Measurements from ENCODE around the gene CLDN14. TPM values are rescaled to one million over a fixed set of nuclear protein-coding genes. Genes with fewer than 3 reads are reported as not detected.
A peak's percentile ranks its signal among the peaks of the same experiment; 100 is the strongest.
"Not testable (repeated sequence)": the region's sequence is repeated elsewhere in the genome, so short reads cannot be mapped to it uniquely, and the experiment has no call there.

The CLDN14 gene
- polyA plus RNA-seq, 3 donors from 2014 or later: not detected

DNA sequence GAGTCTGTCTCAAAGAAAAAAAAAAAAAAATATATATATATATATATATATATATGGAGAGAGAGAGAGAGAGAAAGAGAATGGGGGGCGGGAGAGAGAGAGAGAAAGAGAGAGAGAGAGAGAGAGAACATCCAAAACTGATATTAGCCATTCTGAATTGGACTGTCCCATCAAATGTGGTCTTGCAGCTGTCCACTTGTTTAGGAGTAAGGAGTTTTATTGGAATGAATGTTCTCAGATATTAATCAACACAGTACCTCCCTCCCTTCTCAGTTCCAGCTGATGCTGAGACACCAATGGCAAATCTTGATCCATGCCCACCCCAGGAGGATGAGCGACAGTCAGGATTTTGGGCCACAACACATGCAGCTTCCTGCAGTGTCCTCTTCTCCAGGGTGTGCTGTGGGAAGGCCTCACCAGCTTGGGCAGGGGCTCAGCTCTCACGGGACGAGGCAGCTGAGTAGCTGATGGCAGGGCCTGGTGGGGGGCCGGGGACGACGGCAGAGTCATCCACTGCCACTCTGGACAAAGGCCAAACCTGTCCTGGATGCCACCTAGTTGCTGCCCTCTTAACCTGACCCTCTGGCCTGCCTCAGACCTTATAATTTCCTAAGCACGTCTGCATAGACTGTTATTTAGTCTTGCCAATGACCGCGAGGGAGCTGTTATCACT lies 9.3 kb upstream of the CLDN14 start:
- H3K27me3 Mint-ChIP-seq (ENCODE audit: low read depth in 3 of 3): peaks cover 0 to 6% (median 0%) of the 10 kb centered on the region in 3 donors

GRCh38 chr21:36487641-36488307 lies 7.9 kb upstream of the CLDN14 start:
- DNase-seq: no peak
- Mint-ChIP-seq H3K27me3 (ENCODE audit: low read depth in 3 of 3) (peaks cover 0 to 4% (median 2%) of the 10 kb centered on the region in 3 donors), H3K4me1 (no peaks in the 10 kb centered on the region), H3K36me3 (no peaks in the 10 kb centered on the region), H3K9me3 (no peaks in the 10 kb centered on the region), H3K4me3 (no peak overlapping the region), H3K27ac (no peak overlapping the region)

More for the DNA sequence above, 9.3 kb upstream of the CLDN14 start:
- Mint-ChIP-seq H3K4me3 (no peak overlapping the region), H3K9me3 (no peaks in the 10 kb centered on the region), H3K27ac (no peak overlapping the region), H3K36me3 (no peaks in the 10 kb centered on the region), H3K4me1 (no peaks in the 10 kb centered on the region)
- no peak for DNase-seq

DNA sequence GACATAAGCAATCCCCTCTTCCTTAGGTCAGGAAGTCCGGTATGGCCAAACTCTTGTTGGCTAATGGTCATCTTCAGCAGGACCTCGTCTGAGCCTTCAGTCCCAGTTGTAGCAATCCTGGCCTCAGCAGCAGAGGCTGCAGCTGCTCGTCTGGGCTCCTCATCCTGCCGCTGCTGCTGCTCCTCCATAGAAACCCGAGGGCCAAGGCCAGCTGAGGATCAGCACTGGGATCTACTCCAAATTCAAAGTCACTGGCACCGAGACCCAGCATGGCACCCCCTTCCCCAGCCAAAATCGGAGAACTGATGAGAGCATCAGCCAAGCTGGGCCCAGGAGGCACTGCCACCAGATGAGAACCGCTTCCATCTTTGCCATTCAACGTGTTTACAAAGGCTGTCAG lies 6.3 kb upstream of the CLDN14 start:
- Mint-ChIP-seq H3K9me3 (no peaks in the 10 kb centered on the region), H3K4me1 (no peaks in the 10 kb centered on the region), H3K36me3 (no peaks in the 10 kb centered on the region), H3K4me3 (no peak overlapping the region), H3K27ac (no peak overlapping the region), H3K27me3 (ENCODE audit: low read depth in 3 of 3) (peaks cover 1 to 4% (median 2%) of the 10 kb centered on the region in 3 donors)
- DNase-seq: no peak

GRCh38 chr21:36485476-36485875 lies 5.6 kb upstream of the CLDN14 start:
- DNase-seq: no peak
- H3K4me1 Mint-ChIP-seq: no peaks in the 10 kb centered on the region
- no peaks in the 10 kb centered on the region for H3K9me3 Mint-ChIP-seq
- no peak overlapping the region for H3K4me3 Mint-ChIP-seq
- H3K36me3 Mint-ChIP-seq: no peaks in the 10 kb centered on the region
- peaks cover 0 to 2% (median 1%) of the 10 kb centered on the region in 3 donors for H3K27me3 Mint-ChIP-seq (ENCODE audit: low read depth in 3 of 3)
- no peak overlapping the region for H3K27ac Mint-ChIP-seq

DNA sequence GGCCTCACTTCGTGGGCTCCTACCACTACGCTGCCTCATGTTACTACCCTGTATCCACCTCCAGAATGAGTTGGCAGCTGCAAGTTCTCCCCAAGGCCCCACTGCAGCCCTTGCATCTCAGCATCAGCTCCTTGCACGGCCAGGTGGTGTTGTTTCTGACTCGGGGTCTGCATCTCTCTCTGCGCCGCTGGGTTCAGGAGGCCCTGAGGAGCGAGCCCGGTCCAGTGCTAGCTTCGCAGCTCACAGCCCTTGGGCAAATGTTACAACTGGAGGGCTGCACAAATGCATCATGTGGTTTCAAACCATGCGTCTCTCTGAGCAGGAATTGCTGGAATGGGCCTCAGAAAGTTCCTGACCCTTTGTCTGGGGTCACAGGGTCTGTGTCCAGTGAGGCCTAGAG lies 3.2 kb upstream of the CLDN14 start:
- H3K9me3 Mint-ChIP-seq: no peaks in the 10 kb centered on the region
- H3K4me3 Mint-ChIP-seq: no peak overlapping the region
- H3K36me3 Mint-ChIP-seq: no peaks in the 10 kb centered on the region
- no peak for DNase-seq
- H3K27me3 Mint-ChIP-seq (ENCODE audit: low read depth in 3 of 3): peaks cover 0 to 4% (median 3%) of the 10 kb centered on the region in 3 donors
- no peaks in the 10 kb centered on the region for H3K4me1 Mint-ChIP-seq
- no peak overlapping the region for H3K27ac Mint-ChIP-seq

- H3K36me3 Mint-ChIP-seq: no peaks in the 10 kb centered on the region
- DNase-seq: no peak
- H3K4me1 Mint-ChIP-seq: no peaks in the 10 kb centered on the region
- no peak overlapping the region for H3K27ac Mint-ChIP-seq
- no peaks in the 10 kb centered on the region for H3K9me3 Mint-ChIP-seq
- no peak overlapping the region for H3K4me3 Mint-ChIP-seq
- H3K27me3 Mint-ChIP-seq (ENCODE audit: low read depth in 3 of 3): peaks cover 0 to 4% (median 3%) of the 10 kb centered on the region in 3 donors
These were observed 2.8 kb upstream of the CLDN14 start for GRCh38 chr21:36482673-36483072.

DNA sequence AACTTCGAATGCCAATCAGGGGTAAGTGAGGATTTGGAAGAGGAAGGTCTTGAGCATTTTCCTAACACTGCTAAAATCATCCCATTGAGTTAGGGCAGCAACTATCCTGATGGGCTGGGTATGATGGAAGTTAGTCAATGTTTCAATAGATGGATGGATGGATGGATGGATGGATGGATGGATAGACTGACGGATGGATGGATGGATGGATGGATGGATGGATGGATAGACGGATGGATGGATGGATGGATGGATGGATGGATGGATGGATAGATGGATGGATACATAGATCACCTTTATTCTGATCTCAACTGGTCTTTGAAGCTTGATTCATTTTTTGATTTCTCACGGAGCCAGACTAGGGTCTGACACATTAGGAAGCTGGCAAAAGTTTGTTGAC lies 2.3 kb upstream of the CLDN14 start:
- peaks cover 0 to 4% (median 4%) of the 10 kb centered on the region in 3 donors for H3K27me3 Mint-ChIP-seq (ENCODE audit: low read depth in 3 of 3)
- H3K36me3 Mint-ChIP-seq: no peaks in the 10 kb centered on the region
- no peak overlapping the region for H3K4me3 Mint-ChIP-seq
- no peaks in the 10 kb centered on the region for H3K4me1 Mint-ChIP-seq
- no peak for DNase-seq
- H3K9me3 Mint-ChIP-seq: no peaks in the 10 kb centered on the region
- no peak overlapping the region for H3K27ac Mint-ChIP-seq

GRCh38 chr21:36481639-36482038 lies 1.7 kb upstream of the CLDN14 start:
- H3K27me3 Mint-ChIP-seq (ENCODE audit: low read depth in 3 of 3): peaks cover 0 to 4% (median 4%) of the 10 kb centered on the region in 3 donors
- DNase-seq: no peak
- no peaks in the 10 kb centered on the region for H3K4me1 Mint-ChIP-seq
- no peaks in the 10 kb centered on the region for H3K36me3 Mint-ChIP-seq
- no peaks in the 10 kb centered on the region for H3K9me3 Mint-ChIP-seq
- H3K27ac Mint-ChIP-seq: no peak overlapping the region
- H3K4me3 Mint-ChIP-seq: no peak overlapping the region

DNA sequence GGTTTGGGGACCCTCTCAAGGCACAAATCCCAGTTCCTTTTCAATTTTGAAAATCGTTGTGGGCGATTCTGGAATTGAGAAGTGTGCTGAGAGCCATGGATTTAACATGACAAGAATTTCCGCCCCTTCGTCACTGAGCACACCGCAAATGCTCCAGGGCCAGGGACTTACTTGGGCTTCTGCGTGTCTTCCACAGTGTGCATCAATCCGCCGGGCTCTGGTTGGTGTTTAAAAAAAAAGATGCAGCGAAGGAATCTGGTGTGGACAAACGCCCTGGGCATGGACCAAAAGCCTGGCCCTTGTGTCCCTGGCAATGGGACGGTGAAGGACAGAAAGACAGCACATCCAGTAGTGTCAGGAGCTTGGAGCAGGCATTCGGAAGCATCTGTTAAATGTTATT lies 696 bp upstream of the CLDN14 start:
- H3K36me3 Mint-ChIP-seq: no peaks in the 10 kb centered on the region
- no peak overlapping the region for H3K27ac Mint-ChIP-seq
- no peak overlapping the region for H3K4me3 Mint-ChIP-seq
- peaks cover 0 to 4% (median 4%) of the 10 kb centered on the region in 3 donors for H3K27me3 Mint-ChIP-seq (ENCODE audit: low read depth in 3 of 3)
- no peaks in the 10 kb centered on the region for H3K4me1 Mint-ChIP-seq
- no peak for DNase-seq
- H3K9me3 Mint-ChIP-seq: no peaks in the 10 kb centered on the region

- H3K27me3 Mint-ChIP-seq (ENCODE audit: low read depth in 3 of 3): peaks cover 6% of the 10 kb centered on the region in 3 donors
- H3K9me3 Mint-ChIP-seq: no peaks in the 10 kb centered on the region
- no peaks in the 10 kb centered on the region for H3K36me3 Mint-ChIP-seq
- no peaks in the 10 kb centered on the region for H3K4me1 Mint-ChIP-seq
- H3K4me3 Mint-ChIP-seq: no peak overlapping the region
- H3K27ac Mint-ChIP-seq: no peak overlapping the region
- no peak for DNase-seq
These were observed 981 bp downstream of the CLDN14 start for GRCh38 chr21:36478941-36479340.

- Mint-ChIP-seq H3K27ac (no peak overlapping the region), H3K9me3 (no peaks in the 10 kb centered on the region), H3K36me3 (no peaks in the 10 kb centered on the region), H3K4me1 (no peaks in the 10 kb centered on the region), H3K27me3 (ENCODE audit: low read depth in 3 of 3) (peaks cover 4 to 6% (median 6%) of the 10 kb centered on the region in 3 donors), H3K4me3 (no peak overlapping the region)
- no peak for DNase-seq
These were observed 1.7 kb downstream of the CLDN14 start for GRCh38 chr21:36478207-36478701.

GRCh38 chr21:36477559-36477958 lies 2.4 kb downstream of the CLDN14 start:
- H3K27ac Mint-ChIP-seq: peak overlapping the region in 1 of 6 donors; percentile 18
- peaks cover 4 to 6% (median 5%) of the 10 kb centered on the region in 3 donors for H3K27me3 Mint-ChIP-seq (ENCODE audit: low read depth in 3 of 3)
- no peaks in the 10 kb centered on the region for H3K9me3 Mint-ChIP-seq
- no peaks in the 10 kb centered on the region for H3K4me1 Mint-ChIP-seq
- no peaks in the 10 kb centered on the region for H3K36me3 Mint-ChIP-seq
- no peak overlapping the region for H3K4me3 Mint-ChIP-seq
- no peak for DNase-seq

DNA sequence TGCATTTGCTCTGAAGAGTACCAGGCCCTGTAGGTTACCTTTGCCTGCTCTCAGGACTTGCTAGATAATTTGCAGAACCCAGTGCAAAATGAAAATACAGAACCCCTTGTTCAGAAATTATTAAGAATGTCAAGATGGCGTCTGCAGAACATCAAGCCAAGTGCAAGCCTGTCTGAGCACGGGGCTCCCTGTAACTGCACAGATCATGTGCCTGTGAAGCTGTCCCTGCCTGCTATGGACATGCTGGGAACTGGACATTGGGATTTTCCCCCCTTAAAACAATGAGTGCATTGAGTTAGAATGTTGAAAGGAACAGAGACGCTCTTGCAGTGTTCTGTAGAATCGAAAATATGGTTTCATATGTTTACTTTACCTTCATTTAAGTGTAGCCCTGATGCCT lies 2.9 kb downstream of the CLDN14 start:
- no peaks in the 10 kb centered on the region for H3K4me1 Mint-ChIP-seq

GRCh38 chr21:36476541-36476940 lies 3.4 kb downstream of the CLDN14 start:
- not testable (repeated sequence) for DNase-seq; H3K36me3 Mint-ChIP-seq; H3K27ac Mint-ChIP-seq; H3K4me3 Mint-ChIP-seq; H3K27me3 Mint-ChIP-seq (ENCODE audit: low read depth in 3 of 3); H3K4me1 Mint-ChIP-seq; H3K9me3 Mint-ChIP-seq

More for the DNA sequence above, 2.9 kb downstream of the CLDN14 start:
- H3K27me3 Mint-ChIP-seq (ENCODE audit: low read depth in 3 of 3): peaks cover 4 to 6% (median 5%) of the 10 kb centered on the region in 3 donors
- no peaks in the 10 kb centered on the region for H3K9me3 Mint-ChIP-seq
- no peaks in the 10 kb centered on the region for H3K36me3 Mint-ChIP-seq
- no peak overlapping the region for H3K4me3 Mint-ChIP-seq
- peak overlapping the region in 1 of 6 donors; percentile 18 for H3K27ac Mint-ChIP-seq
- DNase-seq: no peak
